IMR-90 (cell line): ENCODE data around the gene ADAMTSL1. TPM values are rescaled to one million over a fixed set of nuclear protein-coding genes. Genes with fewer than 3 reads are reported as not detected.

Experiments used
- ATAC-seq: fragments of 200-7000 bp; cut with Tn5 transposase; 2 replicates; pipeline ENCODE4 v1.9.1; 2020; ENCODE audit warnings: low read depth, mild to moderate bottlenecking, moderate library complexity
- BruUV-seq: library from RNA; stranded (reverse); fragments of 400-500 nt; replicated peaks from 2 replicates; lab custom pipeline; 2021; lab: Mats Ljungman, UMichigan
- CTCF ChIA-PET: fragments of 300-600 bp; formaldehyde crosslinking; extraction: SDS; loops from one replicate; lab custom pipeline; 2021; ENCODE audit warnings: antibody characterized with exemption; lab: Yijun Ruan, JAX
- POLR2A ChIA-PET: fragments of 300-600 bp; sonication (Branson Sonifier 250); formaldehyde crosslinking; loops from one replicate; lab custom pipeline; 2022; ENCODE audit warnings: antibody characterized with exemption; ENCODE audit not compliant: unreplicated experiment; lab: Charles Lee
- DNase-seq: peaks from one replicate; pipeline ENCODE4 v3.0.0; 2013
- H2AFZ ChIP-seq: replicated peaks from 2 replicates; pipeline ENCODE3; 2013; ENCODE audit warnings: low read length, mild to moderate bottlenecking; ENCODE audit not compliant: poor library complexity
- H2AK5ac ChIP-seq: 2 replicates; pipeline ENCODE4 v1.6.1; 2013; ENCODE audit warnings: low read depth, low read length, inconsistent platforms
- H2AK9ac ChIP-seq: replicated peaks from 2 replicates; pipeline ENCODE3; 2013; ENCODE audit warnings: mild to moderate bottlenecking, low read depth, low read length, moderate library complexity; ENCODE audit not compliant: poor library complexity
- H2BK120ac ChIP-seq: 2 replicates; pipeline ENCODE4 v1.6.1; 2013; ENCODE audit warnings: low read depth, low read length, inconsistent platforms
- H2BK15ac ChIP-seq: 3 replicates; pipeline ENCODE4 v1.6.1; 2013; ENCODE audit warnings: low read depth, low read length, inconsistent platforms
- H2BK20ac ChIP-seq: 2 replicates; pipeline ENCODE4 v1.6.1; 2013; ENCODE audit warnings: low read depth, mild to moderate bottlenecking, inconsistent platforms, low read length, moderate library complexity
- H2BK5ac ChIP-seq: 2 replicates; pipeline ENCODE4 v1.6.1; 2013; ENCODE audit warnings: mild to moderate bottlenecking, low read depth, low read length, inconsistent platforms; ENCODE audit not compliant: poor library complexity, severe bottlenecking
- H3K14ac ChIP-seq: replicated peaks from 2 replicates; pipeline ENCODE4 v1.6.1; 2013; ENCODE audit warnings: low read depth, low read length, inconsistent platforms
- H3K18ac ChIP-seq: 2 replicates; pipeline ENCODE4 v1.6.1; 2013; ENCODE audit warnings: low read depth, low read length, control low read depth
- H3K23ac ChIP-seq: 2 replicates; pipeline ENCODE4 v1.6.1; 2013; ENCODE audit warnings: low read depth, low read length, inconsistent platforms
- H3K27ac ChIP-seq: 2 replicates; pipeline ENCODE4 v1.5.1; 2013; ENCODE audit warnings: mild to moderate bottlenecking, control low read depth, low read length; ENCODE audit not compliant: insufficient read depth
- H3K27me3 ChIP-seq: 2 replicates; pipeline ENCODE4 v1.6.1; 2013; ENCODE audit warnings: low read length; ENCODE audit not compliant: control insufficient read depth, insufficient read depth
- H3K36me3 ChIP-seq: 2 replicates; pipeline ENCODE4 v1.6.1; 2013; ENCODE audit warnings: low read length, mixed read lengths; ENCODE audit not compliant: control insufficient read depth, insufficient read depth
- H3K4ac ChIP-seq: 2 replicates; pipeline ENCODE4 v1.6.1; 2013; ENCODE audit warnings: low read depth, low read length, inconsistent platforms
- H3K4me1 ChIP-seq: 2 replicates; pipeline ENCODE4 v1.6.1; 2013; ENCODE audit warnings: low read length, mixed read lengths; ENCODE audit not compliant: control insufficient read depth, insufficient read depth
- H3K4me2 ChIP-seq: 2 replicates; pipeline ENCODE4 v1.6.1; 2013; ENCODE audit warnings: low read depth, mild to moderate bottlenecking, control low read depth, low read length, moderate library complexity
- H3K4me3 ChIP-seq: 2 replicates; pipeline ENCODE4 v1.5.1; 2013; ENCODE audit warnings: low read depth, mild to moderate bottlenecking, control low read depth, low read length, moderate library complexity; ENCODE audit not compliant: insufficient read depth
- H3K56ac ChIP-seq: 2 replicates; pipeline ENCODE4 v1.6.1; 2013; ENCODE audit warnings: low read length, inconsistent platforms; ENCODE audit not compliant: insufficient read depth; ENCODE audit errors: extremely low read depth
- H3K79me1 ChIP-seq, 2 experiments: 2 replicates each; pipeline ENCODE4 v1.6.1; 2013; ENCODE audit warnings: low read length in 2 of 2, inconsistent platforms in 1 of 2, low read depth in 1 of 2
- H3K9ac ChIP-seq: 2 replicates; pipeline ENCODE4 v1.6.1; 2013; ENCODE audit warnings: low read depth, low read length, control low read depth
- H3K9me1 ChIP-seq: 2 replicates; pipeline ENCODE4 v1.6.1; 2013; ENCODE audit warnings: low read length, inconsistent platforms; ENCODE audit not compliant: insufficient read depth
- H3K9me3 ChIP-seq: 2 replicates; pipeline ENCODE4 v1.6.1; 2013; ENCODE audit warnings: low read length; ENCODE audit not compliant: control insufficient read depth, insufficient read depth
- H4K20me1 ChIP-seq: 2 replicates; pipeline ENCODE4 v1.6.1; 2013; ENCODE audit warnings: low read length, inconsistent platforms; ENCODE audit not compliant: insufficient read depth
- H4K5ac ChIP-seq: 2 replicates; pipeline ENCODE4 v1.6.1; 2013; ENCODE audit warnings: mild to moderate bottlenecking, low read depth, low read length, control low read depth
- H4K8ac ChIP-seq, 2 experiments: 2 replicates each; pipeline ENCODE4 v1.6.1; 2013; ENCODE audit warnings: low read depth in 2 of 2, low read length in 2 of 2, control low read depth in 1 of 2, inconsistent platforms in 1 of 2
- H4K91ac ChIP-seq: 2 replicates; pipeline ENCODE4 v1.6.1; 2013; ENCODE audit warnings: low read depth, low read length, inconsistent platforms; ENCODE audit not compliant: insufficient read depth
- CEBPB ChIP-seq: IDR thresholded peaks from 2 replicates; pipeline ENCODE4 v1.6.1; 2012; ENCODE audit warnings: low read depth, low read length, improper control_type of control experiment
- MAFK ChIP-seq: IDR thresholded peaks from 2 replicates; pipeline ENCODE4 v1.6.1; 2012; ENCODE audit warnings: low read depth, low read length, improper control_type of control experiment
- MAZ ChIP-seq: IDR thresholded peaks from 2 replicates; pipeline ENCODE4 v1.6.1; 2012; ENCODE audit warnings: low read depth, mild to moderate bottlenecking, low read length, improper control_type of control experiment, moderate library complexity, borderline replicate concordance
- MXI1 ChIP-seq: IDR thresholded peaks from 2 replicates; pipeline ENCODE4 v1.6.1; 2012; ENCODE audit warnings: low read depth, mild to moderate bottlenecking, low read length, moderate library complexity, borderline replicate concordance
- NFE2L2 ChIP-seq: fragments of 150-350 bp; IDR thresholded peaks from 2 replicates; pipeline ENCODE4 v1.6.1; 2016; ENCODE audit warnings: low read depth, mild to moderate bottlenecking, low read length
- RAD21 ChIP-seq: IDR thresholded peaks from 2 replicates; pipeline ENCODE4 v1.6.1; 2012; ENCODE audit warnings: low read length, improper control_type of control experiment
- RFX5 ChIP-seq: IDR thresholded peaks from 2 replicates; pipeline ENCODE4 v1.8.0; 2012; ENCODE audit warnings: low read depth, mild to moderate bottlenecking, low read length, moderate library complexity
- USF2 ChIP-seq: fragments of 150-350 bp; IDR thresholded peaks from 2 replicates; pipeline ENCODE4 v1.6.1; 2017; ENCODE audit warnings: mild to moderate bottlenecking, antibody characterized with exemption, low read length, low read depth
- WGBS, 2 experiments: methylation state at CpG; one replicate each; pipeline versions ENCODE4 v1.1.5 to v1.1.7; 2013; ENCODE audit warnings: missing lambda C conversion rate in 2 of 2; ENCODE audit not compliant: insufficient read length in 1 of 2; ENCODE audit errors: extremely low coverage in 2 of 2; 5-methylcytosine and 5-hydroxymethylcytosine counted together
- dilution Hi-C: fragments of 300-500 bp; cut with HindIII; formaldehyde crosslinking; loops from one replicate; pipeline ENCODE4 v1.14.3; 2018; ENCODE audit warnings: low sequenced_read_pairs; ENCODE audit not compliant: unreplicated experiment
- in situ Hi-C: fragments of 300-500 bp; cut with MboI; formaldehyde crosslinking; loops from 3 replicates; pipeline ENCODE4 v1.14.3; 2019; ENCODE audit warnings: low sequenced_read_pairs, inconsistent platforms, mixed read lengths
- intact Hi-C: fragments of 100-400 bp; cut with micrococcal nuclease; formaldehyde crosslinking; loops from 2 replicates; pipeline ENCODE4 v1.10.0; 2022
- polyA plus RNA-seq, 3 experiments: library from polyadenylated mRNA; depleted of rRNA; stranded (reverse); fragments of >200 nt; gene quantifications; 2 replicates each; pipeline ENCODE4 v1.2.3, GENCODE V29; 2012; ENCODE audit warnings: low replicate concordance in 1 of 3
- total RNA-seq: library from RNA; depleted of rRNA; stranded (reverse); fragments of >200 nt; gene quantifications from 2 replicates; pipeline ENCODE4 v1.2.3, GENCODE V29; 2012

Gene ADAMTSL1
- total and polyA plus RNA-seq, 2 of the 4 experiments (the other 2 are of a cell fraction), result 38.2 to 62.2 TPM

DNA sequence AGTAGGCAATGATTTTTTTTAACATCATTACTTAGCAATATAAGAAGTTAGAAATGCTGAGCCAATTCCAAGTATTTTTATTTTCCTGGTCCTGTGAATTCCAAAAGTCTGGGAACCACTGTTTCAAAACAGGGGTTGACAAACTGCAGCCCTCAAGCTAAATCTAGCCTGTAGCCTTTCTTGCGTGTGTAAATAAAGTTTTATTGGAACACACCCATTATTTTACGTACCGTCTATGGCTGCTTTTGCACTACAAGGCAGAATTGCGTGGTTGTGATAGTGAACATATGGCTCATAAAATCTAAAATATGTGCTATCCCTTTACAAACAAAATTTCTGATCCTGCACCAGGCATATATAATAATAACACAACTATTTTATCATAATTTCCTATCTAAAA, 280.0 kb downstream of the ADAMTSL1 start:
- WGBS, 2 experiments, result no CpG with 5 or more reads among the region's 4 CpGs

More for the DNA sequence above, 280.0 kb downstream of the ADAMTSL1 start:
- Histone ChIP-seq H3K18ac (no peak overlapping the region), H2AK5ac (no peak overlapping the region), H3K27ac (no peak overlapping the region), H3K79me1 (no peaks in the 10 kb centered on the region), H4K8ac (no peak overlapping the region), H3K36me3 (no peaks in the 10 kb centered on the region), H2BK20ac (no peak overlapping the region), H3K9me1 (peaks cover 7% of the 10 kb centered on the region; the same call in 1 of the 2 replicates), H3K56ac (no peak overlapping the region), H2BK120ac (no peak overlapping the region), H3K4me1 (peaks cover 2% of the 10 kb centered on the region), H3K4me3 (no peak overlapping the region), H3K4me2 (no peak overlapping the region), H4K91ac (no peak overlapping the region), H2BK5ac (no peak overlapping the region), H4K5ac (no peak overlapping the region), H4K20me1 (no peaks in the 10 kb centered on the region), H2BK15ac (no peak overlapping the region), H3K27me3 (no peaks in the 10 kb centered on the region), H2AFZ (no peak overlapping the region), H3K9ac (no peak overlapping the region), H3K14ac (no peak overlapping the region), H3K4ac (no peak overlapping the region), H3K9me3 (no peaks in the 10 kb centered on the region), H3K23ac (no peak overlapping the region), H2AK9ac (no peak overlapping the region)
- DNase-seq (no peak), ATAC-seq (no peak)
- TF ChIP-seq RAD21, result no peak
- TF ChIP-seq RFX5, result no peak
- no peak for TF ChIP-seq CEBPB
- no peak for TF ChIP-seq MAZ
- TF ChIP-seq USF2, result no peak
- TF ChIP-seq NFE2L2, result no peak
- no peak for TF ChIP-seq MXI1
- TF ChIP-seq MAFK, result no peak
- POLR2A ChIA-PET, result no interaction called here
- CTCF ChIA-PET, result no interaction called here
- no TSS peak for BruUV-seq
- in situ Hi-C loops (no loop called here), intact Hi-C loops (no loop called here), dilution Hi-C loops (no loop called here)
